ENCODE measurements around the gene ZNF326.
"Not testable (repeated sequence)": the region's sequence is repeated elsewhere in the genome, so short reads cannot be mapped to it uniquely, and the experiment has no call there.

The ZNF326 gene

DNA sequence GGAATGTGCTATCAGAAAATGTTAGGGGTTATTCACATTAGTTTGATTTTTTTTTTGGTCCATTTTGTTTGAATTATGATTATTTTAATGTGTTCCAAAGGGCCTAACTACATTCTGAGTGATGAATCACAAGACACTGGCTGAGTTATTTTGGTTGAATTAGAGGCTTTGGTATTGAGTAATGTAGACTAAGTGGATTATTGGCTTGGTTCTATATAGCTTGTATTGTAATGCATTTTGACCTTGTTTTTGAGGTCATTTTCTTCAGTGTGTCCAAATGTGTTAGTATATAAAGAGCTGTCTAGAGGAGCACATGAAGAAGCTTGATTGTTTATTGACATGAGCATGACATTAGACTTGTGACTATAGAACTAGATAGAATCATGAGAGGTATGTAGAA, 3.4 kb downstream of the ZNF326 start:
- DNase-seq = no peak

- DNase-seq = no peak
These were observed 4.3 kb downstream of the ZNF326 start for GRCh38 chr1:89999208-89999607.

DNA sequence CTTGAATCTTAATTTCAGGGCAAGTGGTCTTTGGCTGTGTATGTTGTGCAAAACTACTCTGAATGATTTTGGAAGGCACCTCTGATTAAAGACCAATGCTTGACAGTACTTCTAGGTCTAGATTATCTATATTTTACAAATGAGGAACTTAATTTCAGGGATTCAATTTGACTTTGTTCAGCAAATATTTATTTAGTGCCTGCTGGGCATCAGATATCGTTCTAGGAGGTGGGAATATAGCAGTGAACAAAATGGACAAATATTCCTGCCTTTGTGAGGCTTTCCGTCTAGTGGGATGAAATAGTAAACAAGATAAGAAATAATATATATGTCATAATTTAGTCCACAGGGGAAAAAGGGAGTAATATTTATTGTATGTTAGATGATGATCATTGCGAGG, 4.7 kb downstream of the ZNF326 start:
- DNase-seq = peak; percentile 43

- DNase-seq = no peak
These were observed 6.2 kb downstream of the ZNF326 start for GRCh38 chr1:90000934-90001676.

DNA sequence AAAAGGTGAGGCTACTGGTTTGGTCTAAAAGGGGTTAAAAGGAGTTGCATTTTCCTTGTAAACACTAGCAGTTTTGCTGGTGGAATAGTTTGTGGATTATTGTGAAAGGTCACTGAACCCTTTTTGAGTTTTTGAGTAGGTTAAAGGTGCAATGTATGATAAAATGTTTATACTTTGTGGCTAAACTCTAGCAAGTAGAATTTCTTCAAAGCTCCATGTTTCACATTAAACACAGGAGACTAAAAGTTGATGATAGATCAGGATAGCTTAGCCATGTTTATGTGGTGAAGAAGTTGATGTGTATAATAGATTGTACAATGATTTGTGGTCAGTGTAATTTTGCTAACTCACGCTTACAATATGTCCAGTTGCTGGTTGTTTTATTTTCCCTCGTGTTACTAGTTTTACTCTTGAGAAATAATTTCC, 13.1 kb downstream of the ZNF326 start:
- no peak for DNase-seq

GRCh38 chr1:90012300-90012699, 17.4 kb downstream of the ZNF326 start:
- no peak for DNase-seq

DNA sequence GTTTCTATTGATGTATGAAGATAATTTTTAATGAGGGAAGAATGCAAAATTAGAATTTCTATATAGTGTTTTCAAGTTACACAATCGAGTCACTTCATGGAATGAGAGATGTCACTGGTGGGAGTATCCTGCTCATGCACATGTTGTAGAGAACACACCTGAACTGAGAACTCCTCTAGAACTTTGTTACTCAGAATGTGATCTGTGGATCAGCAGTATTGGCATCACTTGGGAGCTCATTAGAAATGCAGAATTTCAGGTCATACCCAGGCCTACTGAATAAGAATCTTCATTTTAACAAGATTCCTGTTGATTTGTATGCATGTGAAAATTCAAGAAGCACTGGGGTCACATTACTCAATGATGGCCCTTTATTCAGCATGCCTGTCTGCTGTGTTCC, 28.8 kb downstream of the ZNF326 start:
- no peak for DNase-seq

DNA sequence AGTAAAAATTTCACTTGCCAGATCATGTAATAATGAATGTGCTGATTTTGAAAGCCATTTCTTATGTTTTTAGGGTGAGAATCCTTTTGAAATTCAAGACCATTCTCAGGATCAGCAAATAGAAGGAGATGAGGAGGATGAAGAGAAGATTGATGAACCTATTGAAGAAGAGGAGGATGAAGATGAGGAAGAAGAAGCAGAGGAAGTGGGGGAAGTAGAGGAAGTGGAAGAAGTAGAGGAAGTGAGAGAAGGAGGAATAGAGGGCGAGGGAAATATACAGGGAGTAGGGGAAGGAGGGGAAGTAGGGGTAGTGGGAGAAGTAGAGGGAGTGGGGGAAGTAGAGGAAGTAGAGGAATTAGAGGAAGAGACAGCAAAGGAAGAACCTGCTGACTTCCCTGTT, 32.4 kb downstream of the ZNF326 start:
- no peak for DNase-seq

DNA sequence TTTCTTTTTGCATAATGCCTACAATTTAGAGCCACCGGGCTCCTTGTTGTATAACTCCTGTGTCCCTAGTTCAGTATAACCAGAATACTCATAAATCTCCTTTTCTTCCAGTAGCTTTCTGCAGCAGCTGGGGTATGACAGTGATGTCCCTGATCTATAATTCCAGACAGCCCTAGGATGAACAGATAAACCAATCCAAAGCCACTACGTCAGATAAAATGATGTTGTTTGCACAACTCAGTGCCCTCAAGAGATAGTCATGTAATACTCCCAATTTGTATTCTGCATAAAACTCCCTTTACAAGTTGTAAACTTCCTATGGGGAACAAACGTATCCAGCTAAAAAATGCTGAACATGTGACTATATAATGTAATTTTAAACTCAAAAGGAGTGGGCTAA, 44.7 kb downstream of the ZNF326 start:
- no peak for DNase-seq

- DNase-seq = no peak
These were observed 48.7 kb downstream of the ZNF326 start for GRCh38 chr1:90043586-90043985.

GRCh38 chr1:90044346-90044745, 49.4 kb downstream of the ZNF326 start:
- DNase-seq = no peak

DNA sequence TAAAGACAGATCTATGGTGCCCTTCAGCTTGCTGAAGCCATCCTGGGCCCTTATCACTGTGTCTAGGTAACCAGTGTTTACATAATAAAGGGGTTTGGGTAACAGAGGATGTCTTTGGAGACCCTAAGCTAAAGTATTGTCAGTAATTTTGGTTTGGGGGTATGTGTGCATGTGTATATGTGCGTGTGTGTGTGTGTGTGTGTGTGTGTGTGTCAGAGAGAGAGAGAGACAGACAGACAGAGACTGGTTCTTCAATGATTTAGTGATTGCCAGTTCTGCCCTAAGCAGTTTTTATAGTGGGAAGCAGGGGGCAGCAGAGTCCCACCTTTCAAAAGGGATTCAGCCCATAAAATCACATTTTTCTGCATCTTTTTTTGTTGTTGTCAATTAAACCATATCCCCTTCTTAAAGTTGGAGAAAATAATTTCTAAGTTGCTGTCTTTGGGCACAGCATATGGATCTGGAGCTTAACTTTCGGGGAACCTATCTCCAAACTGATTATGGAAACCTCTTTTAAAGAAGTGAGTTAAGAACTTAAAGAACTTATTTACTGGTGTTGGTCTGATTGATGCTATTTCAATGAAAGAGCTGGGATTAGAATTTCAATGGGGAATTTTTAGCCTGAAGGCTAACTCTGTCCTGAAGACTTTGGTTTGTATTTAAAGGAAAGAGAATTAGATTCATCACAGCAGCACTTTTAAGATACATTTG, 51.1 kb downstream of the ZNF326 start:
- DNase-seq = no peak

- no peak for DNase-seq
These were observed 51.7 kb downstream of the ZNF326 start for GRCh38 chr1:90046635-90047034.

DNA sequence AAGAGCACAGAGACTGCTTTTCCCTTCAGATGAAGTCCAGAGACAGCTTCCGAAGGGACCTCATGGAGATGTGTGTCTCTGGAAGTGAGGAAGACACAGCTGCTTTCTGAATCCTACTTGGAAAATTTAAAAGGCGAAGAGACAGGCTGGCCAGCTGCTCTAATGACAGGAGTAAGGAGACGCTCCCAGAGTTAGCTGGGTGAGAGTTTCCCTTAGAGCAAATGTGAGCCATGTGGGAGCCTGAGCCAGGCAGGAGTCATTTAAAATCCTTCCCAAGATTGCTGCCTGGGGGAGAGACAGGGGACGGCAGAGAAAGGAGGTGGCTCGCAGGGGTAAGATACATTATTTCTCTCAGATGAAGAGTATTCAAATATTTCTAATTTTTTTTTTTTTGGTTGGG, 53.1 kb downstream of the ZNF326 start:
- no peak for DNase-seq

DNA sequence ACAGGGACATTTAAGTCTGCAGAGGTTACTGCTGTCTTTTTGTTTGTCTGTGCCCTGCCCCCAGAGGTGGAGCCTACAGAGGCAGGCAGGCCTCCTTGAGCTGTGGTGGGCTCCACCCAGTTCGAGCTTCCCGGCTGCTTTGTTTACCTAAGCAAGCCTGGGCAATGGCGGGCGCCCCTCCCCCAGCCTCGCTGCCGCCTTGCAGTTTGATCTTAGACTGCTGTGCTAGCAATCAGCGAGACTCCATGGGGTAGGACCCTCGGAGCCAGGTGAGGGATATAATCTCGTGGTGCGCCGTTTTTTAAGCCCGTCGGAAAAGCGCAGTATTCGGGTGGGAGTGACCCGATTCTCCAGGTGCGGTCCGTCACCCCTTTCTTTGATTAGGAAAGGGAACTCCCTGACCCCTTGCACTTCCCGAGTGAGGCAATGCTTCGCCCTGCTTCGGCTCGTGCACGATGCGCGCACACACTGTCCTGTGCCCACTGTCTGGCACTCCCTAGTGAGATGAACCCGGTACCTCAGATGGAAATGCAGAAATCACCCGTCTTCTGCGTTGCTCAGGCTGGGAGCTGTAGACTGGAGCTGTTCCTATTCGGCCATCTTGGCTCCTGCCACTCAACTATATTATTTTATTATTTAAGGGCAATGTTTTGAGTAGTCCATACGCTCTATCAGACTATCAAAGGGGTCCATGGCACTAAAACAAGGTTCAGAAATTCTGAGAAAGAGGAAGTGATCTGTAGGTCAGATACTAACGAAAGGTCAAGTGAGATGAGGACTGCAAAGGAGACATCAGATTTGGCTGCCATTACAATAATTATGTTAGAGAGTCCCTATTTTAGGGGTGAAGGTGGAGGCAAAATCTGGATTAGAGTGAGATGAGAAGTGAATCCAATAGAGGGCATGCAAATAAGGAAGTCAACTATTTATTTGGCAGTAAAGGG, 68.1 kb downstream of the ZNF326 start:
- DNase-seq = not testable (repeated sequence)

DNA sequence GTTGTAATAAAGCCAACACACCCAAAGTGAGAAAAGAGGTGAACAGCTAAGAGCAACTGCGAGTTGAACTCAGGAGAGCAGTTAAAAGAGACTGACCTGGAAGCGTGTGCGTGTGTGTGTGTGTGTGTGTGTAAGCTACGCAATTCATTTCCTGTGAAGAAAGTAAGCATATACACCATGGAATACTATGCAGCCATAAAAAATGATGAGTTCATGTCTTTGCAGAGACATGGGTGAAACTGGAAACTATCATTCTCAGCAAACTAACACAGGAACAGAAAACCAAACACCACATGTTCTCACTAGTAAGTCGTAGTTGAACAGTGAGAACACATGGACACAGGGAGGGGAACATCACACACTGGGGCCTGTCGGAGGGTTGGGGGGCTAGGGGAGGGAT, 69.2 kb downstream of the ZNF326 start:
- DNase-seq = not testable (repeated sequence)

GRCh38 chr1:90067194-90067931, 72.5 kb downstream of the ZNF326 start:
- no peak for DNase-seq

- DNase-seq = no peak
These were observed 73.8 kb downstream of the ZNF326 start for GRCh38 chr1:90068611-90069280.

- no peak for DNase-seq
These were observed 79.2 kb downstream of the ZNF326 start for GRCh38 chr1:90074137-90074536.

GRCh38 chr1:90074566-90074965, 79.7 kb downstream of the ZNF326 start:
- DNase-seq = no peak

DNA sequence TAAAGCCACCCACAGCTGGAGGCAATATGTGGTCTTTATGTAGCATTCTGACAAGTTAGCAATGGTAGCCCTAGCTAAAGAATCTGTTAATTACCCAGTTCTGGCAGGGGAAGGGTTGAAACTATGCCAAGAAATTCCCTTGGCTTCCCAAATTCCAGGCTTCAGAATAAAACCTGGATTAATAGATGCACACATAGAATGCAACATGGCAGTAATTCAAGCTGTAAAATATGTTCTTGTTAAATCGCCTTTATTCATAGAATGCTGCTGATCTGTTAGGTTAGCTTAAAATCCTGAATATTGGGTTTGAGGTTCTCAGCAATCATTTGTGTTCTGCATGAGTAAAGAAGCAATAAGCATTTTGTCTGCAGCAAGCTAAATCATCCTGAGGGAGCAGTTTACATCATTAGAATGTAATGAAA, 80.1 kb downstream of the ZNF326 start:
- DNase-seq = no peak

- DNase-seq = no peak
These were observed 89.1 kb downstream of the ZNF326 start for GRCh38 chr1:90083995-90084394.
